Stimulated activated CD4-positive, alpha-beta T cell treated with anti-CD3 and anti-CD28 coated beads, Interleukin-1b, Interleukin-23, amount 100 ng/mL, for 48 hours (primary cell): ENCODE data around the gene UNC79.
"Not testable (repeated sequence)": the region's sequence is repeated elsewhere in the genome, so short reads cannot be mapped to it uniquely, and the experiment has no call there.

Experiments
- DNase-seq: peaks from one replicate; pipeline ENCODE4 v3.0.0-alpha.2; 2020

The UNC79 gene

DNA sequence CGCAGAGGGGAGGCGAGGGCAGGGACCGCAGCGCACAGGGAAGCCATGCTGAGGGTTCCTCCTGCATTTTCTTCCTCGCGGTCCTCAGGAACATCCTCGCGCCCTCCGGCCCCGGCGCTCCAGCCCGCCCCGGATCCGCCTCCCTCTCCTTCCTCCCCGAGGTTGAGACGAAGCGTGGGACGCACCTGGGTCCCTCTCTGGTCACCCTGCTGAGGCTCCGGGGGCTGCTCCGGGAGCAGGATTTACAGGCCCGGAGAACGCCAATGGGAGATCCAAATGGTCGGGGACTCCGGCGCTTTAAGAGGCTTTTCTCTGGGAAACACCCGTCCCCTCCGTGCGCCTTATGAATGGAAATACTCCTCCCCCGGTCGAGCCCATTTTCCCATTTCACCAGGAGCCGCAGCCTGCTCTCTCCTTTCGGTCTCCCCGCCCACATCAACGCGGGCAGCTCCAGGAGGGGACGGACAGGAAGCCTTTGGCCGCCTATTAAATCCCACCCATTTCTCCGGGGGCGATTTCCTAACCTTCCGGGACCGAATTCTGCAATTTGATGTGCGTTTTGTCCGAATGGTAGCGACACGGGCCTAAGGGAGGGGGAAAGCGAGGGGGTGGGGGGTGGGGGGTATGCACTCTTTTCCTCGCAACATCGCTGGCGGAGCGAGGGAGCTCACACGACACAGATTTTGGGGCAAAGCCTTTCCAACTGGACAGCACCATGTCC, at the start of gene UNC79:
UNC79 (plus strand) TSS at position 625 of the 721 bp plus-strand sequence; CDS start at position 716, 91 bp downstream.
- DNase-seq, result no peak

GRCh38 chr14:93381644-93382043, 49.1 kb upstream of the UNC79 start:
- DNase-seq, result no peak

DNA sequence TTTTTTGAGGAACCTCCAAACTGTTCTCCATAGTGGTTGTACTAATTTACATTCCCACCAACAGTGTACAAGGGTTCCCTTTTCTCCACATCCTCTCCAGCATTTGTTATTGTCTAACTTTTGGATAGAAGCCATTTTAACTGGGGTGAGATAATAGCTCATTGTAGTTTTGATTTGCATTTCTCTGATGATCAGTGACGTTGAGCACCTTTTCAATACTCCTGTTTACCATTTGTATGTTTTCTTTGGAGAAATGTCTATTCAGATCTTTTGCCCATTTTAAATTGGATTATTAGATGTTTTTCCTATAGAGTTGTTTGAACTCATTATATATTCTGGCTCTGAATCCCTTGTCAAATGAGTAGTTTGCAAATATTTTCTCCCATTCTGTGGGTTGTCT, 46.5 kb upstream of the UNC79 start:
- DNase-seq, result not testable (repeated sequence)

GRCh38 chr14:93395231-93395630, 35.5 kb upstream of the UNC79 start:
- no peak for DNase-seq

GRCh38 chr14:93396456-93396855, 34.3 kb upstream of the UNC79 start:
- DNase-seq, result no peak

- DNase-seq, result no peak
Measured at GRCh38 chr14:93398491-93398890, 32.2 kb upstream of the UNC79 start.

DNA sequence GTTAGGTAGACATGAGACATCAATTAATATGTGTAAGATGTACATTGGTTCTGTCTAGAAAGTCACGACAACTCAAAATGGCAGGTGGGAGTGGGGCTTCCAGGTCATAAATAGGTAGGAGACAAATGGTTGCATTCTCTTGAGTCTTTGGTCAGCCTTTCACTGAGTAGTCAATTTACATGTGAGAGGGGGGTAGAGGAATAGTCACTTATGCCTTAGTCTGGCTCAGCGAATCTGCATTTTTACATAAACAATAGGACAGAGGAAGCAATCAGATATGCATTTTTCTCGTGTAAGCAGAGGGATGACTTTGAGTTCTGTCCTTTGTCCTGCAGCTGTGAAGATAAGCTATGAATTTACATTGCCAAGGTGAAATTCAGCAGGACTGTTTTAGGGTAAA, 27.8 kb upstream of the UNC79 start:
- no peak for DNase-seq

- no peak for DNase-seq
Measured at GRCh38 chr14:93410021-93410420, 20.7 kb upstream of the UNC79 start.

GRCh38 chr14:93410893-93411292, 19.8 kb upstream of the UNC79 start:
- DNase-seq, result no peak

DNA sequence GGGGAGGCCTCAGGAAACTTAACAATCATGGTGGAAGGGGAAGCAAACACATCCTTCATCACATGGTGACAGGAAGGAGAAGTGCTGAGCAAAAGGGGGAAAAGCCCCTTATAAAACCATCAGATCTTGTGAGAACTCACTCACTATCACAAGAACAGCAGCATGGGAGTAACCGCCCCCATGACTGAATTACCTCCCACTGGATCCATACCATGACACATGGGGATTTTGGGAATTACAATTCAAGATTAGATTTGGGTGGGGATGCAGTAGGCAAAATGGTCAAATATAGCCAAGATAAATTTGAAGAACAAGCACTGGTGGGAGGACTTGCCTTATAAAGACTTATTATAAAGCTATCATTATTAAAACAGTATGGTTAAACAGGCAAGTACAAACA, 5.6 kb upstream of the UNC79 start:
- DNase-seq, result not testable (repeated sequence)

- no peak for DNase-seq
Measured at GRCh38 chr14:93426750-93427149, 4.0 kb upstream of the UNC79 start.

DNA sequence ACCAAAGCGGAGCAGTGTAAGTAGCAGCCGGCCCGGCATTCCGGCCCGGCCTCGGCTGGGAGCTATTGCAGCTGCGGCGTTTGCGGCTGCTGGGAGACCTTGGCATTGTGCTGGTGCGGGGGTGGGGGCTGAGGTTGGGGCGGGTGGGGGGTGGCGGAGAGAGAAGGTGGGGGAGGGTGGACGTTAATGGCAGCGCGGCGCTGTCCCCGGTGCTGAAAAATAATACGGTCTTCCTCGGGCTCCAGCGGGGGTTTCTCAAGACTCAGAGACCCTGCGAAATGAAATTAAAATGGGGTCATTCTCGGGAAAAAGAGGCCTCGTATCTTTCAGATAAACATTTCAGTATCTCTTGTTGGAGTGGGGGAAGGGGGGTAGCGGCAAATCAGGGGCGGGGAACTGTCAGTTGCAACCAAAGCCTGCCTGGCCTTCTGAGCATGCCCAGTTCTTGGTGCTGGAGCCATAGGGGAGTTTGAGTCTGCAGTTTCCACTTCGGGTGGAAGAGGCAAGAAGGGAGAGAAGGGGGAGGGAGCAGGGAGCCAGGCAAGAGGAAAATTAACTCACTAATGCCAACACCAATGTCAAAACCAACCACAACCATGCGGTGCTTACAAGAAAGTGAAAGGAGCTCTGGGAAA, 414 bp downstream of the UNC79 start:
- DNase-seq, result no peak

- no peak for DNase-seq
Measured at GRCh38 chr14:93454224-93454623, 23.5 kb downstream of the UNC79 start.

GRCh38 chr14:93456356-93456755, 25.6 kb downstream of the UNC79 start:
- DNase-seq, result no peak

GRCh38 chr14:93458234-93458633, 27.5 kb downstream of the UNC79 start:
- no peak for DNase-seq

DNA sequence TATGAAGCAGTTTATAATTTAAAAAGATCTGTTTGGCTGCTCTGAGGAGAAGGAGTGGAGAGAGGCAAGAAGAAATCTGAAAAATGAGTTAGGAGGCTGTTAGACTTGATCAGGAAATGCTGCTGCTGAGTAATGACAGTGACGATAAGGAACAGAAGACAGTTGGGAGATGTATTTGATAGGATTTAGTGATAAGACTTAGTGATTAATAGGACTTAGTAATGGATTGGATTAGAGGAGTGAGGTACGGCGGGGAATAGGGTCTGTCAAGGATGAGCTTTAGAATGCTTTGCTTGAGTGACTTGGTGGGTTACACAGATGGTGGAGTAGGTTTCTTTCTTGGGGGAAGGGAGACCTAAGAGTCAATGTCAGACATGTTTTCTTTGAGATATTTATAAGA, 31.7 kb downstream of the UNC79 start:
- no peak for DNase-seq

DNA sequence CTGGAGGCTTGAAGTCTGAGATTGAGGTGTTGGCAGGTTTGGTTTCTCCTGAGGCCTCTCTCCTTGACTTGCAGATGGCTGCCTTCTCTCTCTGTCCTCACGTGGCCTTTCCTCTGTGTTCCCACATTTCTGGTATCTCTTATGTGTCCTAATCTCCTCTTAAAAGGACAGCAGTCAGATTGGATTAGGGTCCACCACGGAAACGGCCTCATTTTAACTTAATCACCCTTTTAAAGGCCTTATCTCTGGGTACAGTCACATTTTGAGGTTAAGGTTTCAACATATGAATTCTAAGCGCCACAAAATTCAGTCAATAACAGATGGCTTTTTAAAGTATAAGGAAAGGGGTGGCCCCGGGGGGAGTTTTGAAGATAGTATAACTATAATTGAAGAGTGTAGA, 33.5 kb downstream of the UNC79 start:
- DNase-seq, result no peak

DNA sequence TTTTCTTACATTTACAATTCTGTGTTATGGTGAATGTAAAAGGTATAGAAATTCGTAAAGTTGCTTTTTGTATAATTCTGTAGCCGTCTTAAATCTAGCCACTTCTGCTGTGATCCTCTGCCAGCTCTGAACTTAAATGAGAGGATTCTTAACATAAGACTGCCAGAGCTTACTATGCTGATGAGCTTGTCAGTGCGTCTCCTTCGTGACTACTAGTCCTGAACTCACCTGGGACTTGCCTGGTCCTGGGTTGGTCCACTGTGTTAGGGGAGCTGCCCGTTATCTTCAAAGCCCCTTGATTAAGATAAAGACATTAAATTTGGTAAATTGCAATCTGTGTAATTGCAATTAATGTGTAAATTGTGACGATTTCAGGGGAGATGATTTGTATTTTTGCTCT, 44.7 kb downstream of the UNC79 start:
- no peak for DNase-seq

- no peak for DNase-seq
Measured at GRCh38 chr14:93476305-93476704, 45.6 kb downstream of the UNC79 start.

DNA sequence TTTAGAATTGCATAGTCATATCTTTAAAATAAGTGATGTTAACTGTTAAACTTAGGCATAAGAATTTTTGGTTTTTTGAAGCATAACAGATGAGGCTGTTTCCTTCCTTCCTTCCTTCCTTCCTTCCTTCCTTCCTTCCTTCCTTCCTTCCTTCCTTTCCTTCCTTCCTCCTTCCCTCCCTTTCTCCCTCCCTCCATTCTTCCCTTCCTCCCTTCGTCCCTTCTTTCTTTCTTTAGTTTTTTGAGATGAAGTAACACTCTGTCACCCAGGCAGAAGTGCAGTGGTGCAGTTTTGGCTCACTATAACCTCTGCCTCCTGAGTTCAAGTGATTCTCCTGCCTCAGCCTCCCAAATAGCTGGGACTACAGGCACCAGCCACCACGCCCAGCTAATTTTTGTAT, 48.3 kb downstream of the UNC79 start:
- not testable (repeated sequence) for DNase-seq

DNA sequence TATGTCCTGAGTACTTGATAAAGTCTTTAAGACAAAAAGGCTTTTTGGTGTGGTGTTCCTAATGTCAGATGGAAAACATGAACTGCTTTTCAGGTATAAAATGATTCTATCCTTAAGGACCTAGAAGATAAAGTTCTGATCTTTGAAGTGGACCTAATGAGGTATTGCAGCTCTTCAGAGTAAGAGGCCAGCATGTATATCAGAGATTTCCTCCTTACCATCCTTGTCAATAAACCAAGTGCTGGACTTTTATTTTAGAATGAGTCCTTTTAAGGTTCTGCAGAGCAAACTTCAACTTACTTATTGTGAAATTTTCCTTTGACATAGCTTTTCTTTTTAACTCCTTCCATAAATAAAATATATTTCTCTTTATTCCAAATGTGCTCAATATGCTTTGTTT, 50.1 kb downstream of the UNC79 start:
- no peak for DNase-seq

GRCh38 chr14:93481758-93482157, 51.0 kb downstream of the UNC79 start:
- no peak for DNase-seq

GRCh38 chr14:93490001-93490400, 59.3 kb downstream of the UNC79 start:
- no peak for DNase-seq

GRCh38 chr14:93493054-93493453, 62.3 kb downstream of the UNC79 start:
- no peak for DNase-seq

DNA sequence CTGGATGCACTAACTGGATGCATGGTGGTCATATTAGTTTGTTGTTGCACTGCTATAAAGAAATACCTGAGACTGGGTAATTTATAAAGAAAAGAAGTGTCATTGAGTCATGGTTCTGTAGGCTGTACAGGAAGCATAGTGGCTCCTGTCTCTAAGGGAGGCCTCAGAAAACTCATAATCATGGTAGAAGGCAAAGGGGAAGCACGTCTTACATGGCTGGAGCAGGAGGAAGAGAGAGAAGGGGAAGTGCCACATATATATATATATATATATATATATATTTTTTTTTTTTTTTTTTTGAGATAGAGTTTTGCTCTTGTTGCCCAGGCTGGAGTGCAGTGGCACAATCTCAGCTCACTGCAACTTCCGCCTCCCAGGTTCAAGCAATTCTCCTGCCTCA, 62.9 kb downstream of the UNC79 start:
- DNase-seq, result not testable (repeated sequence)
